ENCODE results near the gene DMAC2.

Gene DMAC2

DNA sequence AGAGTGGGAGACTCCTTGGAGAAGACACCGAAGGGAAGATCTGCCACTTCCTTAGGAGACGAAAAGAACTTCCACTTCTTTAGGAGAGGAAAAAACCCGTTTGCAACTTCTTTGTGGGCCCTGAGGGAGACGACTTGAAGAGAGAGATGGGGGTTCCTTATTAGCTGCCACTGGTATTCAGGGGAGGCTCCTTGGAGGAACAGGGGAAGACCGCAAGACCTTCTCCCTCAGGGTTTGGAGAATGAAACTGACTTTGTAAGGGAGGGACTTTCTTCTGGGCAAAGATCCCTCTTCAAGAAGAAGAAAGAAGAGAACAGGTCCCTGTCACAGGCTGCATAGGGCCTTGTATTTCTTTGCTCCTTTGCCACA, 41.7 kb downstream of the DMAC2 start:
- peak overlapping the region; percentile 73 for H2AFZ ChIP-seq (ENCODE audit: low read depth, low read length)
- no peaks in the 10 kb centered on the region for H3K27me3 ChIP-seq (ENCODE audit: insufficient read depth, low read length, poor library complexity)
- H3K9me3 ChIP-seq (ENCODE audit: insufficient read depth, low read length, severe bottlenecking) = no peaks in the 10 kb centered on the region
- H3K4me1 ChIP-seq (ENCODE audit: insufficient read depth, low read length) = peaks cover 33% of the 10 kb centered on the region
- H3K4me2 ChIP-seq (ENCODE audit: insufficient read depth, low read length) = peak overlapping the region; percentile 93
- H3K79me2 ChIP-seq (ENCODE audit: insufficient read depth, low read length) = peaks cover 64% of the 10 kb centered on the region
- peaks cover 2% of the 10 kb centered on the region; the same call in 1 of the 2 replicates for H3K36me3 ChIP-seq (ENCODE audit: insufficient read depth, low read length)
- ATAC-seq (ENCODE audit: insufficient read depth, low read depth) = no peak
- H3K27ac ChIP-seq (ENCODE audit: low read length) = peak overlapping the region; percentile 93
- no peak for TF ChIP-seq EZH2 (IDR thresholded peaks at IDR 0.05; ENCODE audit: borderline replicate concordance, low read depth, low read length, severe bottlenecking)
- TF ChIP-seq, protein P1, sequence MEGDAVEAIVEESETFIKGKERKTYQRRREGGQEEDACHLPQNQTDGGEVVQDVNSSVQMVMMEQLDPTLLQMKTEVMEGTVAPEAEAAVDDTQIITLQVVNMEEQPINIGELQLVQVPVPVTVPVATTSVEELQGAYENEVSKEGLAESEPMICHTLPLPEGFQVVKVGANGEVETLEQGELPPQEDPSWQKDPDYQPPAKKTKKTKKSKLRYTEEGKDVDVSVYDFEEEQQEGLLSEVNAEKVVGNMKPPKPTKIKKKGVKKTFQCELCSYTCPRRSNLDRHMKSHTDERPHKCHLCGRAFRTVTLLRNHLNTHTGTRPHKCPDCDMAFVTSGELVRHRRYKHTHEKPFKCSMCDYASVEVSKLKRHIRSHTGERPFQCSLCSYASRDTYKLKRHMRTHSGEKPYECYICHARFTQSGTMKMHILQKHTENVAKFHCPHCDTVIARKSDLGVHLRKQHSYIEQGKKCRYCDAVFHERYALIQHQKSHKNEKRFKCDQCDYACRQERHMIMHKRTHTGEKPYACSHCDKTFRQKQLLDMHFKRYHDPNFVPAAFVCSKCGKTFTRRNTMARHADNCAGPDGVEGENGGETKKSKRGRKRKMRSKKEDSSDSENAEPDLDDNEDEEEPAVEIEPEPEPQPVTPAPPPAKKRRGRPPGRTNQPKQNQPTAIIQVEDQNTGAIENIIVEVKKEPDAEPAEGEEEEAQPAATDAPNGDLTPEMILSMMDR (IDR thresholded peaks at IDR 0.05; ENCODE audit: borderline replicate concordance, extremely low read depth, low read length, poor library complexity, severe bottlenecking) = no peak
- DNase-seq = no peak
- H3K9ac ChIP-seq (ENCODE audit: low read depth, low read length) = peak overlapping the region; percentile 75
- H4K20me1 ChIP-seq (ENCODE audit: insufficient read depth, low read length) = no peaks in the 10 kb centered on the region
- peak overlapping the region; percentile 71 to 82 for H3K4me3 ChIP-seq (ENCODE audit: low read depth in 1 of 2, low read length in 2 of 2)

DNA sequence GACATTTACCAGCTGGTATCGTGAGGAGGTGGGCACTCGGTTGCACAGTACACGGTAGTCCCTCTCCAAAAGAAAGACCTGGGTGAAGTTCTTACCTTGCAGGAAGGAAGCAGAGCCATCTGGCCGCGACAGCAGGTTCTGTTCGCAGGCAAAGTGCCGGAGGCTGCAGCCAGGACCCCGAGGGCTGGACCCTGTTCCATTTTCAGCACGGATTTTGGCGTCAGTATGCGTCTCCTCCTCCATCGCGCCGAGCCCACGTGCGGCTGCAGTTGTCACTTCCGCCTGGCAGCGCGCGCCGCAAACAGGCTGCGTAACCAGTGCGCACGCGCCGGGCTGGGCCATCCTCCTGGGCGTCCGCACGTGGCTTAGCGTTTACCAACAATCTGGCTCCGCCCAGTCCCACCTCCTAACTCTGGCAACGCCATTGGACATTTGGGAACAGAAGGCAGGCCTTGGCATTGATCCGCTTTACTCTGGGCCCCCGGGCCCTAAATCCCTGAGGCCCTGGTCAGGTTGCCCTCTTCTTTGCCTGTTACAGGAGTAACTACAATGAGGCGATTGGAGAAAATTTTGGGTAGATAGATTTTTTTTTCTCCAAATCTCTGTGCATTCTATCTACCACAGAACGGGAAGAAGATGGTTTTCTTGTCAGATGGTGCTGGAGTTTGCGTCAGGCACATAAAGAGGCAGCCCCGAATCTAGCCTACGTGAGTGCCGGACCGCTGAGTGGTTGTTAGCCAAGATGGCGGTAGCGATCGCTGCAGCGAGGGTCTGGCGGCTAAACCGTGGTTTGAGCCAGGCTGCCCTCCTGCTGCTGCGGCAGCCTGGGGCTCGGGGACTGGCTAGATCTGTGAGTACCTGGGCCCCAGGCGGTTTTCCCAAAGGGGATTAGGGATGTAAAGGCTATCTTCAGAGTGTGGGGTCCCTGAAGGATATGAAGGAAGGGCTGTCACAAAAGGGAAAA, 42.3 kb downstream of the DMAC2 start, which contains the start of the genes BCKDHA and EXOSC5:
TSS of gene BCKDHA (plus strand) at position 733 of the 964 bp plus-strand sequence. CDS start at position 743, 10 bp downstream.
TSS of gene EXOSC5 (minus strand) at position 274 of the 964 bp plus-strand sequence. CDS start at position 243, 31 bp downstream.
- Histone ChIP-seq H2AFZ (ENCODE audit: low read depth, low read length) (peak within 1 kb of the TSS; percentile 89), H3K4me2 (ENCODE audit: insufficient read depth, low read length) (peak within 1 kb of the TSS; percentile 93), H3K36me3 (ENCODE audit: insufficient read depth, low read length) (peaks cover 5% of the 10 kb centered on the region; the same call in 1 of the 2 replicates), H3K9me3 (ENCODE audit: insufficient read depth, low read length, severe bottlenecking) (no peaks in the 10 kb centered on the region), H4K20me1 (ENCODE audit: insufficient read depth, low read length) (peaks cover 4% of the 10 kb centered on the region; the same call in 1 of the 2 replicates), H3K4me1 (ENCODE audit: insufficient read depth, low read length) (peaks cover 33% of the 10 kb centered on the region), H3K79me2 (ENCODE audit: insufficient read depth, low read length) (peaks cover 64% of the 10 kb centered on the region), H3K9ac (ENCODE audit: low read depth, low read length) (peak within 1 kb of the TSS; percentile 75), H3K27me3 (ENCODE audit: insufficient read depth, low read length, poor library complexity) (no peaks in the 10 kb centered on the region), H3K4me3 (ENCODE audit: low read depth in 1 of 2, low read length in 2 of 2) (peak within 1 kb of the TSS; percentile 82 to 85), H3K27ac (ENCODE audit: low read length) (peak within 1 kb of the TSS; percentile 93)
- ATAC-seq (ENCODE audit: insufficient read depth, low read depth) = peak; percentile 99
- no peak for TF ChIP-seq EZH2 (IDR thresholded peaks at IDR 0.05; ENCODE audit: borderline replicate concordance, low read depth, low read length, severe bottlenecking)
- TF ChIP-seq, protein P1 (IDR thresholded peaks at IDR 0.05; ENCODE audit: borderline replicate concordance, extremely low read depth, low read length, poor library complexity, severe bottlenecking) = no peak
- peak; percentile 99 for DNase-seq

DNA sequence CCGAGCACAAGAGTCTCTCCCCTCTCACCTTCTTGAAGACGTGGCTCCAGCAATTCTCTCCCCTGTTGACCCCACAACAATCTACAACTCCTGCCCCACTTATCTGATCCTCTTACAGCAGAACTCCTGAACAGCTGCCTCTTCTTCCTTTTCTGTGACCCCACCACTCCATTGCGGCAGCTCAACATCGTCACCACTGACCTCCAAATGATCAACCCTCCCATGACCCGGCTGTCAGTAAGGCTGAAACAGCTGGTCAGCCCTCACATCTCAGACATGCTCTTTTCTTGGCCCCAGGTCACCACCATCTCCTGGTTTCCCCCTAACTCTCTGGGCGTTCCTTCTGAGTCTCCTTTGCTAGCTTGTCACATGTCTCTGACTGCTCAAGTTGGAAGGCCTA, 44.4 kb downstream of the DMAC2 start:
- Histone ChIP-seq H3K4me2 (ENCODE audit: insufficient read depth, low read length) (peak overlapping the region; percentile 93), H2AFZ (ENCODE audit: low read depth, low read length) (no peak overlapping the region), H3K27ac (ENCODE audit: low read length) (no peak overlapping the region), H3K4me3 (ENCODE audit: low read depth in 1 of 2, low read length in 2 of 2) (peak overlapping the region in 1 of 2 experiments; percentile 85; a peak in 1 of 4 replicates), H3K27me3 (ENCODE audit: insufficient read depth, low read length, poor library complexity) (no peaks in the 10 kb centered on the region), H3K9ac (ENCODE audit: low read depth, low read length) (no peak overlapping the region), H3K9me3 (ENCODE audit: insufficient read depth, low read length, severe bottlenecking) (no peaks in the 10 kb centered on the region), H4K20me1 (ENCODE audit: insufficient read depth, low read length) (peaks cover 7% of the 10 kb centered on the region; the same call in 1 of the 2 replicates), H3K79me2 (ENCODE audit: insufficient read depth, low read length) (peaks cover 56% of the 10 kb centered on the region), H3K36me3 (ENCODE audit: insufficient read depth, low read length) (peaks cover 23% of the 10 kb centered on the region), H3K4me1 (ENCODE audit: insufficient read depth, low read length) (peaks cover 33% of the 10 kb centered on the region)
- no peak for TF ChIP-seq EZH2 (IDR thresholded peaks at IDR 0.05; ENCODE audit: borderline replicate concordance, low read depth, low read length, severe bottlenecking)
- TF ChIP-seq, protein P1 (IDR thresholded peaks at IDR 0.05; ENCODE audit: borderline replicate concordance, extremely low read depth, low read length, poor library complexity, severe bottlenecking) = no peak
- DNase-seq (no peak), ATAC-seq (ENCODE audit: insufficient read depth, low read depth) (no peak)
